Stimulated activated CD8-positive, alpha-beta memory T cell treated with anti-CD3 and anti-CD28 coated beads, Interleukin-12 subunit alpha, Interleukin-12 subunit beta, amount 100 ng/mL, for 1 hour (primary cell): ENCODE data around the gene BRPF1.

Experiments used
- DNase-seq: peaks from one replicate; pipeline ENCODE4 v3.0.0-alpha.2; 2020; ENCODE audit warnings: low read depth

The BRPF1 gene

DNA sequence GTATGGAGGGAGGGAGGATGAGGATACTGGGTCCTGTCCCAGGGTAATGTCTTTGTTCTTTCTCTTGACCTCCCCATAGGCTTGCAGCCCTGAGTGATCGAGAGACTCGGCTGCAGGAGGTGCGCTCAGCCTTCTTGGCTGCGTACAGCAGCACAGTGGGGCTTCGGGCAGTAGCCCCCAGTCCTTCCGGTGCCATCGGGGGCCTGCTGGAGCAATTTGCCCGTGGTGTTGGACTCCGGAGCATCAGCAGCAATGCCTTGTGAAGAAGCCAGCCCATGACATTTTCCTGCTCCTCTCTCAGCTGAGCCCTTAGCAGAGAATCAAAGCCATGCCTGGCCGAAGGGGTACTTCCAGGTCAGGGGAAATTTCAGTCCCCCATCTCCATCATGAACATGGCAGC, 29.8 kb upstream of the BRPF1 start:
- DNase-seq, result no peak

DNA sequence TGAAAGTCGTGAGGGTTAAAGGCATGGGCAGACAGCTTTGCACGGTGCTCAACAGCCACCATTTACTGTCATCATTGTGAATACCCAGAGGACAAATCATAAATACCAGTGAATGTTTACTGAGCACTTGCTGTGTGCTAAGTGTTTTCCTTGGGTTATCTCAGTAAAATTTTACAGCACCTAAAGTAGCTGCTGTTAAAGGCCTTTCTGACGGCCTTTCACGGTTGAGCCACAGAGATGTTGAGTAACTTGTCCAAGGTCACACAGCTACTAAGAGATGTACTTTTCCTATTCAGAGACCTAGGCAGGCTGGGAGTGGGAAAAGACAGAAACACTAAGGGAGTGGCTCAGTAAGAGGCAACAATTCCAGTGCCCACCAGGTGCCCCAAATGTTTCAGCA, 28.3 kb upstream of the BRPF1 start:
- no peak for DNase-seq

DNA sequence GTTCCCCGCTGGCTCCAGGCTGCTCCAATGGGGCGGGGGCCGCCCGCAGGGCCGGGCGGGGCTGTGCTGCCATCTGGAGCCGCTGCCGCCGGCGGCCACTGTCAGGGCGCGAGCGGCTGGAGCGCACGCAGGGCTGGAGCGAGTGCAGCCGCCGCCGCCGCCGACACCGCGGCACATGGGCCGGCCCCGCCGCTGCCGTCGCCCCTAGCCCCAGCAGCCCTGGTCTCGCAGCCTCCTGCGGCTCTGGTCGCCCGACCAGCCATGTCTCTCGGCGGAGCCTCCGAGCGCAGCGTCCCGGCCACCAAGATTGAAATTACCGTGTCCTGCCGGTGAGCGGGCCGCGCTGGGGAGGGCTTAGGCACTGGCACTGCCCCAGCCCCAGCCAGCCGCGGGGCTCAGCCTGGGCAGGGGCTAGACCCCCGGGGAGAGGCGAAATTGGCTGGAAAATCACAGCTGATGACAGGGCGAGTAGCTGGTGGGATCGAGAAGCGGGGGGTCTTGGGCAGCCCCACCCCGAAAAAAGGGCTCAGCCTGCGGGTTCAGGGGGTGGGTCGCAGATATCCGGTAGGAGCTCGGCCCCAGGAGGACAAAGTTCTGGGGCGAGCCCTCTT, 27.7 kb upstream of the BRPF1 start, which contains the start of gene CPNE9:
TSS of gene CPNE9 (plus strand) at position 98 of the 611 bp plus-strand sequence. CDS start at position 262, 164 bp downstream.
- DNase-seq, result no peak

DNA sequence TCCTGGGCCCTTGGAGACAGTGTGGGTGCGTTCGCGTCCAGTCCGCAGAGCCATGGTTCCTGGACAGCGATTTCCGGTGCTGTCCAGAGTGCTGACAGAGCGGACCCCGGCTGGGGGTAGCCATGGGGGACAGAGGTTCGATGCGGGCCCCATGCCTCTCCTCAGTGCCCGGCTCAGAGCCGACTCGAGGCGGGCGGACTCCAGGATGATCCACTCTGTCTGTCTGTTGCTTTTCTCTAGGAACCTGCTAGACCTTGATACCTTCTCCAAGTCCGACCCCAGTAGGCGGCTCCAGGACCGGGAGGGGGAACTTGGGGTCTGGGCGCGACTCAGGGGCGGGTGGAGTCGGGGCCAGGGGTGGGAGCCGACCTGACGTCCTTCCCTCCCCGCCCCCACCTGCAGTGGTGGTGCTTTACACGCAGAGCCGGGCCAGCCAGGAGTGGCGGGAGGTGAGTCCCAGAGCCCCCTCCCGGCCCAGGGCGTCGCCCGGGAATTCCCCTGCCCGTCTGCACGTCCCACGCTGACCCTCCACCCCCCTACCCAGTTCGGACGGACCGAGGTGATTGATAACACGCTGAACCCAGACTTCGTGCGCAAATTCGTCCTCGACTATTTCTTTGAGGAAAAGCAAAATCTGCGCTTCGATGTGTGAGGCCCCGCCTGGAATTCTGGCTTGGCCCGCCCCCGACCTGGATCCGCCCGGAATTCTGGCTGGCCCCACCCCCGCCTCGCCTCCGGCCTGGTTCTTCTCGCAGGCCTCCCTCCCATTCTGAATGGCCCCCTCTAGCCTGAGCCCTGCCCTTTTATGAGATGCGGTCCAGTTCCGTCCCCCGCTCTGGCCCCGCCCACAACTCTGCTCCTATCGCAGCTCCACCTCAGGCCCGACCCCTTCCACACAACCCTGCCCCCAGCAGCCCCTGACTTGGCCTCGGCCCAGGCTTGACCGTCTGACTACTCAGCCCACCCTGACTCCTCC, 26.9 kb upstream of the BRPF1 start:
- no peak for DNase-seq

DNA sequence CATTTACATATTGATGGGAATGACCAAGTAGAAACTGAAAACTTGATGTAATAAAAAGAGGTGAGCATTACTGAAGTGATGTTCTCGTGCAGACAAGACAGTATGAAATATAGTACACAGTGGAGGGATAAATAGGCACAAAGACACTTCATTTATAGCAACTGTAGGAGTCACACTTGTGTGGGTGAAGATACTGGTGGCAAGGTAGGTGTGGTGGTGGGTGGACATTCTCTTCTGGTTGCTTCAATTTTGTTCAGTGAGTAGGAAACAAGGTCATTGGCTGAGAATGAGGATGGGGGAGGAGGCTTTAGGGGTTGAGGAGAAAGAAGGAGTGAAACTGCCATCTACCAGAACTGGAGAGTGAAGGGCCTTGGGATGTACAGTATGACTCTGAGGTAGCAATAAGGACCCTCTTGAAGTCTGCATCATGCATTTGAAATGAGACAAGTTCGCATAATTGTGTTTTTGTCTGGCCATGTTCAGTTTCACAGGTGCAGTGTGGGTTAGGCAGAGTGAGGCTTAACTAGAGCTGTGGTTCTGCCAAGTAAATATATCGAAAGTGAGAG, 21.3 kb upstream of the BRPF1 start:
- DNase-seq, result no peak

DNA sequence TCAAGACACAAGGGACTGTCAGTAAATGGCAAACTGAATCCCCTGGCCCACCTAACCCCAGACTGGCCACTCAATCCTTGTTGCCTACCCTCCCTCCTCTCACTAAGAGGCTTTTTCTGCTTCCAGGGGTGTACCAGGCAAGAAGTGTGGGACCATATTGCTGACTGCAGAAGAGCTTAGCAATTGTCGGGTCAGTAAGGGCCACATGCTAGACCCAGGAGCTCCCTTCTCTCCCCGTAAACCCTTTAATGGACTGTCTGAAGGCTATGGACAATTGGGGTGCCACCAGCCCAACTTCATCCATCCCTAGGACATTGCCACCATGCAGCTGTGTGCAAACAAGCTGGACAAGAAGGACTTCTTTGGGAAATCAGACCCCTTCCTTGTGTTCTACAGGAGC, 19.1 kb upstream of the BRPF1 start:
- DNase-seq, result no peak

DNA sequence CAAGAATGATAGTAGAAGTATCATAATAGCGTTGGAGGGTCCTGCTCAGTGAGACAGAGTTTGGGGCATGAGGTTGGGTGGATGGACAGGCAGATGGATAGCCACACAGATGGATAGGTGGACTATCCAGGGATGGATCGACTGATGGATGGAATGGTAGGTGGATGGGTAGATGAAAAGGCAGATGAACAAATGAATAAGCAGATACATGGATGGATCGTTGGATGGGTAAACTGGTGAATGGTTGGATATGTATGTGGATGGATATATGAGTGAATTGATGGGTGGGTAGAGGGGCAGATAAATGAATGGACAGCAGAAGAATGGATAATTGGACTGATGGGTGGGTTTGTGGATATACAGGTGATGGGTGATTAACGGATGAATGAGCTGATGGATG, 18.4 kb upstream of the BRPF1 start:
- DNase-seq, result no peak

DNA sequence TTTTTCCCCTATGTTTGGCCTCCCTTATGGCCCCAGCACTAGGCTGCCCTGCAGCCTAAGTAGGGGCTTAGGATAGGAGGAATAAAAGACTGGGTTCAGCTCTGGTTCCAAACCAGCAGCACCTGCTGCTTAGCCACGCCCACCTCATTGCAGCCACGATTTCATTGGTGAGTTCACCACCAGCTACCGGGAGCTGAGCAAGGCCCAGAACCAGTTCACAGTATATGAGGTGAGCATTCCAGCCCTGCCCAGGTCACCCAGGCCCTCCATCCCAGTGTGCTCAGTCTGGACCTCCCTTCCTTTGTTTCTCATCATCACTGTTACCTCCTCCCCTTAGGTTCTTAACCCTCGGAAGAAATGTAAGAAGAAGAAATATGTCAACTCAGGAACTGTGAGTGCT, 16.4 kb upstream of the BRPF1 start:
- no peak for DNase-seq

DNA sequence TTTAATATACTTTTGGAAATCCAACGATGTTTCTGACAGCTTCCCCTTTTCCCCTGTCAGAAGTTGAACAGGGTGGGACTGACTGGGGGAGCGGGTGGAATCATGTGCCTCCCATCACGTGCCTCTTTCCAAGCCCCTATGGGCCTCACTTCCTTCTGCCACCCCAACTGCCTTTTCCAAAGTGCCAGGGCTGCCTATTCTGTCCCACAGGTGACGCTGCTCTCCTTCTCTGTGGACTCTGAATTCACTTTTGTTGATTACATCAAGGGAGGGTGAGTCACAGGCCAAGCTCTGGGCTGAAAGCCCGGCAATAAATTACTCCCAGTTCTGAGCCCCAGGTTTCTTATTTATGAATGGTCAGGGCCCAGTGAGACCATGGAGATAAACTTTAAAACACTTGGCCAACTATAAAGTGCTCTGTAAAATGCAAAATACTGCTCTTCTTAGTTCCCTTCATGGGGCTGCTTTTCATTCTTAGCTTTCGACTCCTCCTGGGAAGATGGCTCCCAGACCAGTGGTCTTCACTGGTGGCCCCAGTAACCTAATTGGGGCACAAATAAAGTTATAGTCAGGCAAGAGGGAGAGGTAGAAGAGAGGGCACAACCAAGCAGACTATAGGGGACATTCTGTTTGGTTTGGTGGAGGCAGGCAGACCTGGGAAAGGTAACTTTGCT, 15.6 kb upstream of the BRPF1 start:
- no peak for DNase-seq

DNA sequence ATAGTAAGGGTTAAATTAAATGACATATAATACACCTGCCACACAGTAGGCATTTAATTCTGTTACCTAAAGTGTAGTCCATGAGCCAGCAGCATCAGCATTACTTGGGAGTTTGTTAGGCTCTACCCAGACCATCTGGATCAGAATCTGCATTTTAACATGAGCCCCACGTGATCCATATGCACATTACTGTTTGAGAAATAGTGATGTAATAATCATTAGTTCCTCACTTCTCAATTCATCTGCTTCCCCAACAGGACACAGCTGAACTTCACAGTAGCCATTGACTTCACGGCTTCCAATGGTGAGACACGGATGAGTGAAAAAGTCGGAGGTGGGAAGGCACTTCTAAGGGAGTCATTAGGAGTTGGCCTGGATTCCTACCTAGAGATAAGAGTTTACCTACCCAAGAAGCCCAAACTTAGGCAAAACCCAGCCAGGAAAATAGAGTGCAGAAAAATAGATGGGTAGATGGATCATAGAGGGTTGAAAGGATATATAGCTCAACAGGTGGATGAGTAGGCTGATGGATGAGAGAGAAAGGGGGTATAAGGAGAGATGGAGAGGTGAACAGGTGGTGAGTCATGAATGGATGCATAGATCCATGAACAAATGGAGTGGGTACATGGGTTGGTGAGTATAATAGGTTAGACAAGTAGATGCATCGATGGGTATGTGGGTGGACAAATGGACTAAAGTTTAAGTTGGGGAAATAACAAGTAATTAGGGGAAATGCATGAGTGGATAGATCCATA, 14.6 kb upstream of the BRPF1 start:
- no peak for DNase-seq

DNA sequence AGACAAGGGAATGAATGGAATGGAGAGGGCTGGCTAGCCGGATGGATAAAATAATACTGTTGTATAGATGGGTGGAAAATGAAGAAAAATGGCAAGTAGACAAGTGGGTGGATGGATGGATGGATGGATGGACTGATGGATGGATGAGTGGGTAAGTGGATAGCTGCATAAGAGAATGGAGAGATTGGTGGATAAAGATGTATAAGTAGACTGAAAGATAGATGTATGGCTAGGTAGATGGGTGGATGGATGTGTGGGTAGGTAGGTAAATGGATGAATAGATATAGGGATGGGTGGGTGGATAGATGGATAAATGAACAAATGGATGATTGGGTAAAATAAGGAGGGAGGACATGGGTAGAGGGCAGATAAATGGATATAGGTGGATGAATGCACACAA, 14.0 kb upstream of the BRPF1 start:
- no peak for DNase-seq

DNA sequence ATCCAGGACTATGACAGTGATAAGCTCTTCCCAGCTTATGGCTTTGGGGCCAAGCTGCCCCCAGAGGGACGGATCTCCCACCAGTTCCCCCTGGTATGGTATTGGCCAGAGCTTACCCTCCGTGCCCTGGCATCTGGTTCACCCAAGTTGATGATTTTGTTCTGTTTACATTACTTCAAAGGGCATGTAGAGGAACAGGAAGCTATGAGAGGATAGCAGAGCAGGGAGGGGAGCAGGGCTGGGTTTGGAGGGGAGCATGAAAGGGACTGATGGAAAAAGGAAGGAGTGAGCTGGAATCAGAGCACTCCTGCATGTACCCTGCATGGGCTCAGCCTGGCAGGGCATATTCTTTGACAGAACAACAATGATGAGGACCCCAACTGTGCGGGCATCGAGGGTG, 13.4 kb upstream of the BRPF1 start:
- DNase-seq, result no peak

DNA sequence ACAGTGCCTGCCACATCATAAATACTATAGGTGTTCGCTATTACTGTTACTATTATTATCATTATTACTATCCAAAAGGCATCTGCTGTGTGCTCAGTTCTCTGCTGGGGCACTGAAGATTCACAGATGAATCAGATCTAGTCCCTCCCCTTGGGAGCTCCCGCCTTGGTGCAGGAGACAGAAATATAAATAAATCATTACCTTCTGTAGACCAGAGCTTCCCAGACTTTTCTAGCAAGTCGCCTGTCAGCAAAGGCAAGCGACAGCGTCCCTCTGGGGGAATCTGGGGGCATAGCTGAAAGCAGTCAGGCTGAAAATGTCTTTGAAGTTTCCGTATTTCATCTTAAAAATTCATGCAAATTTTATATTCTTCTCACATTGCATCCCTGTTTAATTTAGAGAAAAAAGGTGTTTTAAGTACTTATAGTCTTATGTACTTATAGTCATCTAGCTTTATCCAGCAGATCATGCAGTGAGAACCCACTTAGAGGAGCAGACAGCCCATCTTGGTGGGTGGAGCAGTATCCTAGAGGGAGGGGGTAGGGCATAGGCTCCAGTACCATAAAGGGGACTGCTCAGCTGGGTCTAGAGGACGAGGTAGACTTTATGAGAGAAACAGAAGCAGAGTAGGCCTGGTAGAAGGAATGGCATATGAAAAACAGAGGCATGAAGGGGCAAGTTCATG, 10.4 kb upstream of the BRPF1 start:
- DNase-seq, result no peak

DNA sequence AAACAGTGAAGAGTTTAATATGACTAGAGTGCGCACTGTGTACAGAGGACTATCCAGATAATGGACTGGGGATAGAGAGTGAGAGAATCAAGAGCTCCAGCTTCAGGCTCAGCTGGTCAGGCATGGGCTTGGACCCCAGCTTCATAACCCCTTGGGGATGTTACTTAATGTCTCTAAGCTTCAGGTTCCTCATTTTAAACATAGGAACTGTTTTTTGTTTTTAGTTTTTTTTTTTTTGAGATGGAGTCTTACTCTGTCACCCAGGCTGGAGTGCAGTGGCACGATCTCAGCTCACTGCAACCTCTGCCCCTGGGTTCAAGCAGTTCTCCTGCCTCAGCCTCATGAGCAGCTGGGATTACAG, 9.9 kb upstream of the BRPF1 start:
- no peak for DNase-seq

DNA sequence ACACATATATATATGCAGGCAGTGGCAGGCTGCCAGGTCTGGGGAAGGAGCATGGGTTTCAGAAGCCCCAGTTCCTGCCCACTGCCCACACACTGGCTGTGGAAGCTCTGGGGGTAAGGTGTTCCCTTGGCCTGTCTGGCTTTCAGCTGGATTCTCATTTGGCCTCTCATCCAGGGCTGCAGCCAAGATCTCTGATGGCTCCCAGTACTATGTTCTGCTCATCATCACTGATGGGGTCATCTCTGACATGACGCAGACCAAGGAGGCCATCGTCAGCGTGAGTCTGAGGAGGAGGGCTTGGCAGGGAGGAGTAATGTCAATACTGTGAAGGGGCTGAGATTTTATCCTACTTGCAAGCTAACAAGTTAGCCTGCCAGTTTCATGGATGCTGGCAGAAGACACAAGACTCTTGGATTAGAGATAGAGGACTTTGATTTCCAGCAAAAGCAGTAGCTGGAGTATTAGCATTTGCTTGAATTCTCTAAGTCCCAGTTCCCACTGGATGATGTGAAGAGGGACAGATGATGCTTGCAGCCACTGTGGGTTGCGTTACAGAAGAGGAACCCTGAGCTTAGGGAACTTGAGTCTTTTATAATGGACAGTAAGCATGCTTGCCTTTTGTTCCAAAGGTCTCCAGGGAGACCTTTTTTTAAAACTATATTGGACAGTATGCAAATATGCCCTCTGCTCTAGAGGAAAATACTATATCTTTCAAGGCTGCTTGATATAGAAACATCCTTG, 5.6 kb upstream of the BRPF1 start:
- no peak for DNase-seq

DNA sequence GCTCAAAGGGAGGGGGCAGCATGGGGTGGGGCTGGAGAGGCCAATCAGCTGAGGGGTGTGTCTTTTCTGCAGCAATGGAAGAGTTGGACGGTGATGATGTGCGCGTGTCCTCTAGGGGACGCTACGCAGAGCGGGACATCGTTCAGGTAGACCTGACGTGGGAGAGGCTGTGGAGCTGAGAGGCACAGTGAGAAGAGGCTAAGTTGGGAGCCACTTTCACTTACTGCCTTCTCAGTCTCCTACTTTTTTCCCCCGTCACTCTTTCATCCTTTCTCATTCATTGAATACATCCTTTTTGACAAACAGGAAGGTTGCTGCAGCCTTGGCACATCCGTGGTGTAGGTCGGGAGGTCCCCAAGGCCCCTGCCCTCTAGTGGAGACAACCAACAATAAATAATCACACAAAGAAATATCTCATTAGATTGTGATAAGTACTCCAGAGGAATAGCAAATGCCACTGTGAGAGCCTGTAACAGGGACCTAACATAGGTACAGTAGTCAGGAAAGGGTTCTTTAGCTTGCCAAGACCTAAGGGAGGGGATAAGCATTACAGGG, 4.4 kb upstream of the BRPF1 start:
- DNase-seq, result peak; percentile 33

DNA sequence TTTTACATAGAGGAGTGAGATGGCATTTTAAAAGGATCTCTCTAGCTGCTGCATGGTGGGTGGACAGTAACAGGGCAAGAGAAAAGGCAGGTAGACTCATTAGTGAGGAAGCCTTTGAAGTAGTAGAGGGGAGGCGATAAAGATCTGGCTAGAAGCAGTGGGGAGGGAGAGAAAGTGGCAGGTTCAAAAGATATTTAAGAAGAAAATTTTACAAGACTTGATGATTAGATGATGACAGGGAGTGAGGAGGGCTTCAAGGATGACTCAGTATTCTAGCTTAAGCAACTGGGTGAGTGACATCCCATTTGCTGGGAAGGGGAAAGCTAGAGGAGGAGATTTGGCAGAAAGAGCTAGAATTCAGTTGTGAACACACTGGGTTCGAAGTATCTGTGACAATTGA, 3.8 kb upstream of the BRPF1 start:
- DNase-seq, result no peak

DNA sequence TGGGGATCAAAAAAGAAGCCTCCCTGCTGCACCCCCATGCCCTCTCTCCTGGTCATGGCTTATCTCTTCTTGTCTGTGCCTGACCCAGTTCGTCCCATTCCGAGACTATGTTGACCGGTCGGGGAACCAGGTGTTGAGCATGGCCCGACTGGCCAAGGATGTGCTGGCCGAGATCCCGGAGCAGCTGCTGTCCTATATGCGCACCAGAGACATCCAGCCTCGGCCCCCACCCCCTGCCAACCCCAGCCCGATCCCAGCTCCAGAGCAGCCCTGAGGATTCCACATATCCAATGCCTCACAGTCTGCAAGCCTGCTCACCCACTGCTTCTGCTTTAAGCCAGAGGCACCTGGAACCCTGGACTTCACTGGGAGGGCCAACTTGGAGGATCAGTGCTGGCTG, 2.1 kb upstream of the BRPF1 start:
- no peak for DNase-seq

DNA sequence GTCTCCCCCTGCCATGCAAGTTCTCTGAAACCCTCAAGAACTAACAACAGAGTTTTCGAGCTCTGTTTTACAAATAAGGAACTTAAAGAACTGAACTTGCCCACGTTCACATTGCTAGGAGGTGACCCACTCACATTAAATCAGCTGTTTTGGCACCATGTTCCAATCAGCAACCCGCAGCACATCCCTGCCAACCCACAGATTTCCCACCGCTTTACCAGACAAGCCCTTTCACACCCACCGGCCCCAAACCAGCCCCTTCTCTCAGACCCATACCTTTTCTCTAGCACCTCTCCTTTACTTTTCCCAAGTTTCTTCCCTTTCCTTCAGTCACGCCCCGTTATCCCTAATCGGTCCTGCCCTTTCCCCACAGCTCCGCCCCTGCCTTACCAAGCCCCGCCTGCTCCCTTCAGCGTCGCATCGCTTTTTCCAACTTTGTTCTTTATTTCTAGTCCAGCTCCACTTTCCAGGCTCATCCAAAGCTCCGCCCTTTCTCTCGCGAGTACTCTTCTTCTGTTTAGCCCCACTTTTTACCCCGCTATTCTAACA, 804 bp upstream of the BRPF1 start:
- no peak for DNase-seq
